H9 (cell line): ENCODE data around the gene SERPINB10. TPM values are rescaled to one million over a fixed set of nuclear protein-coding genes. Genes with fewer than 3 reads are reported as not detected.

Experiments used
- DNase-seq: peaks from one replicate; pipeline ENCODE4 v3.0.0-alpha.2; 2017
- H2AFZ ChIP-seq: one replicate; pipeline ENCODE4 v1.6.1; 2013; ENCODE audit warnings: mild to moderate bottlenecking, low read length, control low read depth, moderate library complexity
- H2AK5ac ChIP-seq: 2 replicates; pipeline ENCODE4 v1.6.1; 2013; ENCODE audit warnings: low read length, control low read depth, mixed read lengths; ENCODE audit not compliant: insufficient read length
- H2BK120ac ChIP-seq: one replicate; pipeline ENCODE4 v1.6.1; 2013; ENCODE audit warnings: low read depth, mild to moderate bottlenecking, low read length, control low read depth, inconsistent platforms; ENCODE audit not compliant: poor library complexity, severe bottlenecking
- H2BK12ac ChIP-seq: 2 replicates; pipeline ENCODE4 v1.6.1; 2013; ENCODE audit warnings: low read length, control low read depth, mixed read lengths, low read depth; ENCODE audit not compliant: insufficient read length
- H2BK15ac ChIP-seq: 2 replicates; pipeline ENCODE4 v1.6.1; 2013; ENCODE audit warnings: low read depth, low read length, control low read depth
- H2BK20ac ChIP-seq: one replicate; pipeline ENCODE4 v1.6.1; 2013; ENCODE audit warnings: low read depth, mild to moderate bottlenecking, low read length, control low read depth, inconsistent platforms; ENCODE audit not compliant: poor library complexity, severe bottlenecking
- H2BK5ac ChIP-seq: 2 replicates; pipeline ENCODE4 v1.6.1; 2013; ENCODE audit warnings: low read length, control low read depth, mixed read lengths; ENCODE audit not compliant: insufficient read length
- H3K14ac ChIP-seq: 2 replicates; pipeline ENCODE4 v1.6.1; 2013; ENCODE audit warnings: low read length, control low read depth; ENCODE audit not compliant: insufficient read depth
- H3K18ac ChIP-seq: 2 replicates; pipeline ENCODE4 v1.6.1; 2013; ENCODE audit warnings: low read depth, mild to moderate bottlenecking, mixed read lengths, low read length, control low read depth; ENCODE audit not compliant: insufficient read length
- H3K23ac ChIP-seq: 2 replicates; pipeline ENCODE4 v1.6.1; 2013; ENCODE audit warnings: low read length, control low read depth, mixed read lengths, low read depth; ENCODE audit not compliant: insufficient read length
- H3K23me2 ChIP-seq: 2 replicates; pipeline ENCODE4 v1.6.1; 2013; ENCODE audit warnings: low read depth, mild to moderate bottlenecking, mixed read lengths, low read length, control low read depth; ENCODE audit not compliant: insufficient read length, poor library complexity, severe bottlenecking
- H3K27ac ChIP-seq: 2 replicates; pipeline ENCODE4 v1.5.1; 2013; ENCODE audit warnings: low read length, control low read depth, mixed read lengths, low read depth; ENCODE audit not compliant: insufficient read length
- H3K27me3 ChIP-seq: 2 replicates; pipeline ENCODE4 v1.6.1; 2013; ENCODE audit warnings: low read length, control low read depth, inconsistent platforms; ENCODE audit not compliant: insufficient read depth
- H3K4ac ChIP-seq: 2 replicates; pipeline ENCODE4 v1.6.1; 2013; ENCODE audit warnings: low read depth, mild to moderate bottlenecking, control low read depth, inconsistent platforms, low read length, moderate library complexity
- H3K4me1 ChIP-seq: 2 replicates; pipeline ENCODE4 v1.6.1; 2013; ENCODE audit warnings: low read length, control low read depth, inconsistent platforms; ENCODE audit not compliant: insufficient read depth
- H3K4me2 ChIP-seq: 2 replicates; pipeline ENCODE4 v1.6.1; 2013; ENCODE audit warnings: low read length, control low read depth, mixed read lengths; ENCODE audit not compliant: insufficient read length, insufficient read depth
- H3K56ac ChIP-seq: 2 replicates; pipeline ENCODE4 v1.6.1; 2013; ENCODE audit warnings: low read depth, mild to moderate bottlenecking, mixed read lengths, low read length, control low read depth; ENCODE audit not compliant: insufficient read length
- H3K79me1 ChIP-seq: 2 replicates; pipeline ENCODE4 v1.6.1; 2013; ENCODE audit warnings: low read depth, mild to moderate bottlenecking, moderate library complexity, low read length, control low read depth, inconsistent platforms; ENCODE audit not compliant: insufficient read depth, poor library complexity, severe bottlenecking
- H3K79me2 ChIP-seq: 2 replicates; pipeline ENCODE4 v1.6.1; 2013; ENCODE audit warnings: low read length, control low read depth, inconsistent platforms; ENCODE audit not compliant: insufficient read depth
- H3K9ac ChIP-seq: 2 replicates; pipeline ENCODE4 v1.6.1; 2013; ENCODE audit warnings: low read length, control low read depth, mixed read lengths; ENCODE audit not compliant: insufficient read length; ENCODE audit errors: extremely low read depth
- H3K9me3 ChIP-seq: one replicate; pipeline ENCODE4 v1.6.1; 2013; ENCODE audit warnings: low read depth, low read length, inconsistent platforms; ENCODE audit not compliant: control insufficient read depth
- H3T11ph ChIP-seq: one replicate; pipeline ENCODE4 v1.6.1; 2013; ENCODE audit warnings: mild to moderate bottlenecking, low read length, control low read depth, inconsistent platforms
- H4K20me1 ChIP-seq: one replicate; pipeline ENCODE4 v1.6.1; 2013; ENCODE audit not compliant: control insufficient read depth, insufficient read length, insufficient read depth
- H4K5ac ChIP-seq: 2 replicates; pipeline ENCODE4 v1.6.1; 2013; ENCODE audit warnings: low read depth, mild to moderate bottlenecking, mixed read lengths, low read length, control low read depth; ENCODE audit not compliant: insufficient read length
- H4K8ac ChIP-seq: replicated peaks from 2 replicates; pipeline ENCODE4 v1.6.1; 2013; ENCODE audit warnings: low read length, control low read depth, mixed read lengths, low read depth; ENCODE audit not compliant: insufficient read length
- H4K91ac ChIP-seq: 2 replicates; pipeline ENCODE4 v1.6.1; 2013; ENCODE audit warnings: low read depth, mild to moderate bottlenecking, moderate library complexity, mixed read lengths, low read length, control low read depth; ENCODE audit not compliant: insufficient read length
- H3K27ac Mint-ChIP-seq, 3 experiments: 2 replicates in 2 of 3; 3 replicates in 1 of 3; pipeline ENCODE4 v1.8.0; 2020 to 2021; ENCODE audit warnings: mixed read lengths in 3 of 3, mild to moderate bottlenecking in 1 of 3, moderate library complexity in 1 of 3
- H3K27me3 Mint-ChIP-seq: 2 replicates; pipeline ENCODE4 v1.8.0; 2021; ENCODE audit warnings: low read depth, mild to moderate bottlenecking, moderate library complexity, mixed read lengths
- H3K36me3 Mint-ChIP-seq, 3 experiments: 2 replicates in 2 of 3; 3 replicates in 1 of 3; pipeline ENCODE4 v1.8.0; 2020 to 2021; ENCODE audit warnings: low read depth in 3 of 3, mixed read lengths in 3 of 3; ENCODE audit not compliant: insufficient read depth in 1 of 3
- H3K4me1 Mint-ChIP-seq, 2 experiments: 2 replicates each; pipeline ENCODE4 v1.8.0; 2020; ENCODE audit warnings: mixed read lengths in 2 of 2
- H3K4me3 Mint-ChIP-seq, 2 experiments: 2 replicates in 1 of 2; 3 replicates in 1 of 2; pipeline ENCODE4 v1.8.0; 2020 to 2021; ENCODE audit warnings: mild to moderate bottlenecking in 2 of 2, mixed read lengths in 2 of 2, moderate library complexity in 1 of 2
- H3K9me3 Mint-ChIP-seq, 2 experiments: 2 replicates in 1 of 2; 3 replicates in 1 of 2; pipeline ENCODE4 v1.8.0; 2020; ENCODE audit warnings: mild to moderate bottlenecking in 2 of 2, mixed read lengths in 2 of 2, moderate library complexity in 1 of 2
- CTCF ChIP-seq: fragments of 200-600 bp; sonication (generic); conservative IDR thresholded peaks from 3 replicates; pipeline ENCODE4 v1.8.0; 2021; ENCODE audit warnings: antibody characterized with exemption, mild to moderate bottlenecking
- WGBS: extraction: QIAGEN DNeasy Blood & Tissue Kit; methylation state at CpG from one replicate; pipeline ENCODE4 v1.1.7; 2013; ENCODE audit warnings: missing lambda C conversion rate, low lambda C conversion rate, mixed read lengths; ENCODE audit not compliant: insufficient read length; ENCODE audit errors: extremely low coverage; 5-methylcytosine and 5-hydroxymethylcytosine counted together
- total RNA-seq: library from RNA; stranded (reverse); gene quantifications from 2 replicates; pipeline ENCODE4 v1.2.1, GENCODE V29; 2021

SERPINB10 gene
- total RNA-seq, 1 experiment from 2014 or later, result not detected

DNA sequence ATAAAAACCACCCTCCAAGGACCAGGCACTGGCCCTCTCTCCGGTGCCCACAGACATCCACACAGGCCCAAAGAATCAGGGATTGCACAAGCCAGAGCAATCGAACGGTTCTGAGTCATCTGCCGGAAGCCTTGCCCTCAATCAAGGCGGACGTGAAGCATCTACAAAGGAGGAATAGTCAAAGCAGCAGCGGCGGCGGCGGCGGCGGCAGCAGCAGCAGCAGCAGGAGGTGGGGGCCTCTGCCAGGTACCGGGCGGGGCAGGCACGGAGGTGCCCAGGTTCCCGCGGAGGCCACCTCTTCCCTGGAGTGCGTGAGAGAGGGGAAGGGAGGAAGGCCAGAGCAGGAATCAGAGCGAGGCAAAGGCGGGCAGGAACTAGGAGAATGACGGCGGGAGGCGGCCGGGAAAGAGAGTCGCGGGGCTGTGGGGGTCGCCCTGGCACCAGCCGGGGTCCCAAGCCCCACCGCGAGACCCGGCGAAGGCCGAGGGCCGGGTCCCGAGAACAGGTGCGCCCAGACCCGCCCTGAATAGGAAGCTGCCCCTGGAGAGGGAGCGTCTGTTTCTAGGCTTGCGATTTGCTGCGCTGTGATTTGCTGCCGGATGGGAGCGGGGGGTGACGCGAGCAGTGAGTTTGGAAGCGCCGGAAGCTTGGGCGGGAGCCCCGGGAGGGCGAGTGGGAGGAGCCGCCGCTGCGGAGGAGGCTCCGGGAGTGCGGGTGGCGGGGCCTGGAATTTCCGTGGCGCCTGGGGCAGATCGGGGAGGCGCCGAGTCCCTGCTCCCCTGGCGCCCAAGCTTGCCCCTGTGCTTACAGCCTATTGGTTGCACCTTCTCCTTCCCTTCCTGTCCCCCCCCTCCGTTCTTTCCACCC, 62.4 kb downstream of the SERPINB10 start, which contains the start of gene SERPINB8:
SERPINB8 (plus strand) TSS at position 140 of the 867 bp plus-strand sequence. CDS start 8,228 bp downstream, outside the sequence.
- Histone ChIP-seq H3K9me3 (no peaks in the 10 kb centered on the region), H3T11ph (no peak within 1 kb of the TSS), H4K5ac (no peak within 1 kb of the TSS), H3K4me2 (peak within 1 kb of the TSS; percentile 69), H4K91ac (no peak within 1 kb of the TSS), H2AFZ (no peak within 1 kb of the TSS), H3K79me1 (no peaks in the 10 kb centered on the region), H2BK5ac (no peak within 1 kb of the TSS), H2BK15ac (no peak within 1 kb of the TSS), H4K8ac (no peak within 1 kb of the TSS), H4K20me1 (no peaks in the 10 kb centered on the region), H3K27me3 (peaks cover 10% of the 10 kb centered on the region; the same call in 1 of the 2 replicates), H2AK5ac (no peak within 1 kb of the TSS), H3K23me2 (peaks cover 11% of the 10 kb centered on the region), H3K23ac (no peak within 1 kb of the TSS), H2BK12ac (no peak within 1 kb of the TSS), H3K4ac (no peak within 1 kb of the TSS), H3K56ac (no peak within 1 kb of the TSS), H3K27ac (peak within 1 kb of the TSS; percentile 3), H2BK120ac (no peak within 1 kb of the TSS), H3K14ac (peak within 1 kb of the TSS; percentile 78; the same call in 1 of the 2 replicates), H3K9ac (peak within 1 kb of the TSS; percentile 36), H2BK20ac (no peak within 1 kb of the TSS), H3K79me2 (no peaks in the 10 kb centered on the region), H3K18ac (peak within 1 kb of the TSS; percentile 67), H3K4me1 (peaks cover 4% of the 10 kb centered on the region; the same call in 1 of the 2 replicates)
- Mint-ChIP-seq H3K27ac (peak within 1 kb of the TSS; percentile 91 to 98 (median 96)), H3K4me3 (peak within 1 kb of the TSS; percentile 87 to 94), H3K27me3 (peaks cover 40% of the 10 kb centered on the region), H3K4me1 (peaks cover 23 to 28% of the 10 kb centered on the region in 2 experiments), H3K9me3 (no peaks in the 10 kb centered on the region), H3K36me3 (no peaks in the 10 kb centered on the region)
- no CpG with 5 or more reads among the region's 62 CpGs for WGBS
- TF ChIP-seq CTCF, result no peak
- peak; percentile 96 for DNase-seq
